Lower lobe of right lung (tissue), 2 donors: ENCODE data around the gene VCL. TPM values are rescaled to one million over a fixed set of nuclear protein-coding genes. Genes with fewer than 3 reads are reported as not detected.

Experiments used
- ATAC-seq, 2 donors: fragments of 200-7000 bp; cut with Tn5 transposase; one replicate each; pipeline ENCODE4 v1.9.1; 2020 to 2022; ENCODE audit warnings: mild to moderate bottlenecking in 2 of 2, moderate library complexity in 2 of 2
- DNase-seq: peaks from one replicate; pipeline ENCODE4 v3.0.0-alpha.2; 2020
- H3K27ac ChIP-seq: fragments of 200-600 bp; one replicate; pipeline ENCODE4 v1.8.0; 2022
- H3K27me3 ChIP-seq: fragments of 200-600 bp; one replicate; pipeline ENCODE4 v1.8.0; 2022; ENCODE audit warnings: low read depth
- H3K36me3 ChIP-seq: fragments of 200-600 bp; one replicate; pipeline ENCODE4 v1.8.0; 2022; ENCODE audit warnings: mild to moderate bottlenecking
- H3K4me1 ChIP-seq: fragments of 200-600 bp; one replicate; pipeline ENCODE4 v1.8.0; 2022
- H3K4me3 ChIP-seq: fragments of 200-600 bp; one replicate; pipeline ENCODE4 v1.8.0; 2022; ENCODE audit warnings: mild to moderate bottlenecking
- H3K9me3 ChIP-seq: fragments of 200-600 bp; one replicate; pipeline ENCODE4 v1.8.0; 2022
- intact Hi-C: fragments of 100-400 bp; cut with DNase I; formaldehyde crosslinking; loops from one replicate; pipeline ENCODE4 v1.11.0; 2022
- total RNA-seq: library from RNA; stranded (reverse); fragmentation: NEBNext Ultra II Directional; extraction: Animal tissue kit (Norgen Biotek cat#: 25700); gene quantifications from one replicate; pipeline ENCODE4 v1.2.1, GENCODE V29; 2021
- TF ChIP-seq, protein P1 (sequence below): fragments of 200-600 bp; IDR thresholded peaks from one replicate; pipeline ENCODE4 v1.8.0; 2022; ENCODE audit warnings: antibody characterized with exemption, mild to moderate bottlenecking
- donor health status: DM: no; HTN: yes; CAD: no; lungs with severe emphysema.

VCL gene
- total RNA-seq, 1 donor from 2014 or later = 106 TPM

DNA sequence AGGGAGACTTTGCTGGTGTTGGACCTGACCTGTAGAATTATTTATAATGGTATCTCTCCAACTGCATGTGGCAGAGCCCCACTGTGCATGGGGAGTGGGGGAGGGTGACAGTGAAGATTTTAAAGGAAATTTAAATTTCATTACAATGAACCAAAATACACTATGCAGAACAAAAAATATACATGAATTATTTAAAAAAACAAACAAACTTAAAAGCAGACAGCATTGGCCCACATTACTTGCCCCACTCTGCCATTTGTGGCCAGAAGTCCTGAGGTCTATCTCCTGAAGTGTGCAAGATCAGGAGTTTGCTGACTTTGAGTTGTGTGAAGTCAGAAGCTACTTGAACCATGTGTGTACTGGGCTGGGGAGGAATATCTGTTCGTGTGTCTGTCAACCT is 112.2 kb downstream of the VCL start:
- TF ChIP-seq, protein P1, sequence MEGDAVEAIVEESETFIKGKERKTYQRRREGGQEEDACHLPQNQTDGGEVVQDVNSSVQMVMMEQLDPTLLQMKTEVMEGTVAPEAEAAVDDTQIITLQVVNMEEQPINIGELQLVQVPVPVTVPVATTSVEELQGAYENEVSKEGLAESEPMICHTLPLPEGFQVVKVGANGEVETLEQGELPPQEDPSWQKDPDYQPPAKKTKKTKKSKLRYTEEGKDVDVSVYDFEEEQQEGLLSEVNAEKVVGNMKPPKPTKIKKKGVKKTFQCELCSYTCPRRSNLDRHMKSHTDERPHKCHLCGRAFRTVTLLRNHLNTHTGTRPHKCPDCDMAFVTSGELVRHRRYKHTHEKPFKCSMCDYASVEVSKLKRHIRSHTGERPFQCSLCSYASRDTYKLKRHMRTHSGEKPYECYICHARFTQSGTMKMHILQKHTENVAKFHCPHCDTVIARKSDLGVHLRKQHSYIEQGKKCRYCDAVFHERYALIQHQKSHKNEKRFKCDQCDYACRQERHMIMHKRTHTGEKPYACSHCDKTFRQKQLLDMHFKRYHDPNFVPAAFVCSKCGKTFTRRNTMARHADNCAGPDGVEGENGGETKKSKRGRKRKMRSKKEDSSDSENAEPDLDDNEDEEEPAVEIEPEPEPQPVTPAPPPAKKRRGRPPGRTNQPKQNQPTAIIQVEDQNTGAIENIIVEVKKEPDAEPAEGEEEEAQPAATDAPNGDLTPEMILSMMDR = no peak

GRCh38 chr10:74111799-74112198 is 113.9 kb downstream of the VCL start:
- TF ChIP-seq, protein P1 = no peak
- ATAC-seq (no peak), DNase-seq (no peak)
- H3K27ac ChIP-seq = no peak overlapping the region
- H3K4me1 ChIP-seq = no peaks in the 10 kb centered on the region
- H3K36me3 ChIP-seq = peaks cover 100% of the 10 kb centered on the region
- no peaks in the 10 kb centered on the region for H3K27me3 ChIP-seq
- H3K9me3 ChIP-seq = no peaks in the 10 kb centered on the region
- intact Hi-C loops = no loop called here
- no peak overlapping the region for H3K4me3 ChIP-seq

More for the DNA sequence above, 112.2 kb downstream of the VCL start:
- Histone ChIP-seq H3K27me3 (no peaks in the 10 kb centered on the region), H3K4me3 (no peak overlapping the region), H3K9me3 (no peaks in the 10 kb centered on the region), H3K4me1 (no peaks in the 10 kb centered on the region), H3K36me3 (peaks cover 100% of the 10 kb centered on the region), H3K27ac (no peak overlapping the region)
- intact Hi-C loops = no loop called here
- DNase-seq = no peak
- no peak for ATAC-seq

GRCh38 chr10:74113546-74113945 is 115.6 kb downstream of the VCL start:
- ATAC-seq = no peak
- H3K36me3 ChIP-seq = peaks cover 100% of the 10 kb centered on the region
- intact Hi-C loops = no loop called here
- H3K9me3 ChIP-seq = no peaks in the 10 kb centered on the region
- no peaks in the 10 kb centered on the region for H3K4me1 ChIP-seq
- no peak overlapping the region for H3K4me3 ChIP-seq
- no peaks in the 10 kb centered on the region for H3K27me3 ChIP-seq
- TF ChIP-seq, protein P1 = no peak
- no peak for DNase-seq
- no peak overlapping the region for H3K27ac ChIP-seq

DNA sequence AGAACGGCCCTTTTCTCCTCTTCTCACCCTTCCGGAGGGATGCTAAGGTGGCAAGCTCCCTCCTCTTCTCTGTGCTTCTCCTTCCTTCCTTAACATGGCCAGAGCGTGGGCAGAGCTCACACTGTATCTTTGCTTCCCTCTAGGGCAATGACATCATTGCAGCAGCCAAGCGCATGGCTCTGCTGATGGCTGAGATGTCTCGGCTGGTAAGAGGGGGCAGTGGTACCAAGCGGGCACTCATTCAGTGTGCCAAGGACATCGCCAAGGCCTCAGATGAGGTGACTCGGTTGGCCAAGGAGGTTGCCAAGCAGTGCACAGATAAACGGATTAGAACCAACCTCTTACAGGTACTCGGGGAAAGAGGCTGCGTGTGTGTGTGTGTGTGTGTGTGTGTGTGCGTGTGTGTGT is 116.1 kb downstream of the VCL start:
- intact Hi-C loops = no loop called here
- H3K4me1 ChIP-seq = no peaks in the 10 kb centered on the region
- TF ChIP-seq, protein P1 = no peak
- no peaks in the 10 kb centered on the region for H3K9me3 ChIP-seq
- ATAC-seq = no peak
- no peak overlapping the region for H3K27ac ChIP-seq
- H3K27me3 ChIP-seq = no peaks in the 10 kb centered on the region
- no peak overlapping the region for H3K4me3 ChIP-seq
- no peak for DNase-seq
- peaks cover 100% of the 10 kb centered on the region for H3K36me3 ChIP-seq

DNA sequence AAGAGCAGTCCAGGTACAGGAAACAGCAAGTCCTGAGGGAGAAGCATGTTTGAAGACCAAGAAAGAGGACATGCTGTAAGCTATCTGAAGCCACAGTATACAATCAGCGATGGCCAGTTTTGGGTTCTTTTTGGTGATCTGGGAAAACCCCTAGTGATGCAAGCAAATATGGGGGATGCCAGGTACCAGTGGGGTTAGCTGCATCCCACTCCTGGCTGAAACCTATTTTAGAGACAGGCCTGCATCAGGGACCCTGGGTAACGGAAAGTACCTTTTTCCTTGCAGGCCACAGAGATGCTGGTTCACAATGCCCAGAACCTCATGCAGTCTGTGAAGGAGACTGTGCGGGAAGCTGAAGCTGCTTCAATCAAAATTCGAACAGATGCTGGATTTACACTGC is 119.8 kb downstream of the VCL start:
- TF ChIP-seq, protein P1 = no peak
- no peaks in the 10 kb centered on the region for H3K27me3 ChIP-seq
- H3K36me3 ChIP-seq = peaks cover 100% of the 10 kb centered on the region
- intact Hi-C loops = no loop called here
- DNase-seq = no peak
- no peak overlapping the region for H3K27ac ChIP-seq
- H3K4me1 ChIP-seq = peaks cover 4% of the 10 kb centered on the region
- no peak overlapping the region for H3K4me3 ChIP-seq
- no peak for ATAC-seq
- H3K9me3 ChIP-seq = no peaks in the 10 kb centered on the region

- Histone ChIP-seq H3K27ac (peak overlapping the region; percentile 18), H3K9me3 (no peaks in the 10 kb centered on the region)
- intact Hi-C loops = no loop called here
Measured at GRCh38 chr10:74118804-74119203, 120.9 kb downstream of the VCL start.

More at GRCh38 chr10:74118804-74119203, 120.9 kb downstream of the VCL start:
- peak in 1 of 2 donors; percentile 44 for ATAC-seq
- Histone ChIP-seq H3K4me3 (no peak overlapping the region), H3K27me3 (no peaks in the 10 kb centered on the region), H3K36me3 (peaks cover 100% of the 10 kb centered on the region), H3K4me1 (peaks cover 4% of the 10 kb centered on the region)
- TF ChIP-seq, protein P1 = no peak
- no peak for DNase-seq
